Psoas muscle (tissue), 8 donors: ENCODE measurements around the gene KERA. TPM values are rescaled to one million over a fixed set of nuclear protein-coding genes. Genes with fewer than 3 reads are reported as not detected.

Experiments used
- ATAC-seq, 4 donors: fragments of 200-7000 bp; cut with Tn5 transposase; one replicate each; pipeline ENCODE4 v1.9.1; 2020; ENCODE audit warnings: moderate library complexity in 3 of 4, mild to moderate bottlenecking in 2 of 4
- DNase-seq, 2 donors: peaks; one replicate each; pipeline ENCODE4 v3.0.0-alpha.2; 2020
- H3K27ac ChIP-seq: fragments of 200-600 bp; one replicate; pipeline ENCODE4 v1.8.0; 2022
- H3K27me3 ChIP-seq, 3 donors: fragments of 200-600 bp in 1 of 3; one replicate each; pipeline versions ENCODE4 v1.6.1 to v1.8.0; 2013 to 2022; ENCODE audit warnings: low read length in 2 of 3, mild to moderate bottlenecking in 2 of 3, moderate library complexity in 1 of 3; ENCODE audit not compliant: insufficient read depth in 3 of 3
- H3K36me3 ChIP-seq, 2 donors: fragments of 200-600 bp in 1 of 2; one replicate each; pipeline versions ENCODE4 v1.6.1 to v1.8.0; 2013 to 2022; ENCODE audit warnings: low read depth in 1 of 2, mild to moderate bottlenecking in 1 of 2, moderate library complexity in 1 of 2; ENCODE audit not compliant: insufficient read depth in 1 of 2
- H3K4me1 ChIP-seq: fragments of 200-600 bp; one replicate; pipeline ENCODE4 v1.8.0; 2022
- H3K4me3 ChIP-seq: fragments of 200-600 bp; one replicate; pipeline ENCODE4 v1.8.0; 2022; ENCODE audit warnings: mild to moderate bottlenecking
- H3K9me3 ChIP-seq: fragments of 200-600 bp; one replicate; pipeline ENCODE4 v1.8.0; 2022
- CTCF ChIP-seq: fragments of 200-600 bp; IDR thresholded peaks from one replicate; pipeline ENCODE4 v1.8.0; 2022; ENCODE audit warnings: antibody characterized with exemption
- WGBS, 3 donors: extraction: QIAGEN DNeasy Blood & Tissue Kit; methylation state at CpG; one replicate each; pipeline versions ENCODE4 v1.1.6 to v1.1.7; 2013; 5-methylcytosine and 5-hydroxymethylcytosine counted together
- intact Hi-C, 2 donors: fragments of 100-400 bp; cut with DNase I; formaldehyde crosslinking; loops; one replicate each; pipeline versions ENCODE4 v1.11.0 to v1.14.2; 2022
- polyA plus RNA-seq, 3 donors: library from polyadenylated mRNA; stranded (reverse); fragments of 200-250 nt; gene quantifications; one replicate each; pipeline ENCODE4 v1.2.3, GENCODE V29; 2013
- total RNA-seq, 4 donors: library from RNA; stranded (reverse); fragmentation: NEBNext Ultra II Directional in 2 of 4; extraction: Animal tissue kit (Norgen Biotek cat#: 25700) in 2 of 4; gene quantifications; one replicate each; pipeline versions ENCODE4 v1.2.1 to v1.2.4, GENCODE V29; 2021 to 2023
- donor health status: healthy with polysubstance abuse.
- donor health status: DM: no; HTN: no; CAD: no; lungs with moderate emphysema.
- donor health status: Bipolar disorder and iron deficiency.
- donor health status: healthy.
- donor health status: DM: yes; HTN: yes; CAD: no.
- donor health status: DM: no; HTN: no; CAD: no.
- donor health status: DM: no; HTN: no; CAD: no.
- donor health status: DM: yes; HTN: yes; CAD: no.

KERA gene
- total and polyA plus RNA-seq, 7 donors: 0.17 TPM; not detected in 6

DNA sequence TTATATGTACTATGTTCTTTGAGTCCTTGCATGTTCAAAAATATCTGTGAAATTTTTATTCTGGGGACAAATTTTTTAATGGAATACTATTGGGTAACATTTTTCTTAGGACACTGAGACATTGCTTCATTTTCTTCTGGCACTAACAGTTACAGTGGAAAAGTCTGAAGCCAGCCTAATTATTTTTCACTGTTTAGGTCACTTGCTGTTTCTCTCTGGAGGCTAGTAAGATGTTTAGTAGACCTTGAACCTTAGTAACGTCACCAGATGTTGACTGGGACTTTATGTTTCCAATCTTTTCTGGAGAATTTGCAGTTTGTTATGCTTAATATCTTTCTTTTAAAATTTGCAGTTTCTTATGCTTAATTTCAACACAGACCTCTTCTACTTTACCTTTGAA, 40.8 kb downstream of the KERA start:
- peak in 1 of 4 donors; percentile 63 for ATAC-seq
- Histone ChIP-seq H3K4me3 (no peak overlapping the region), H3K27me3 (no peaks in the 10 kb centered on the region), H3K36me3 (no peaks in the 10 kb centered on the region), H3K27ac (no peak overlapping the region), H3K4me1 (no peaks in the 10 kb centered on the region), H3K9me3 (no peaks in the 10 kb centered on the region)
- DNase-seq: no peak
- TF ChIP-seq CTCF: no peak
- intact Hi-C loops: no loop called here
- WGBS, 3 donors: 38 to 77% (median 53%) methylated on average over 1 of the region's 1 CpG

DNA sequence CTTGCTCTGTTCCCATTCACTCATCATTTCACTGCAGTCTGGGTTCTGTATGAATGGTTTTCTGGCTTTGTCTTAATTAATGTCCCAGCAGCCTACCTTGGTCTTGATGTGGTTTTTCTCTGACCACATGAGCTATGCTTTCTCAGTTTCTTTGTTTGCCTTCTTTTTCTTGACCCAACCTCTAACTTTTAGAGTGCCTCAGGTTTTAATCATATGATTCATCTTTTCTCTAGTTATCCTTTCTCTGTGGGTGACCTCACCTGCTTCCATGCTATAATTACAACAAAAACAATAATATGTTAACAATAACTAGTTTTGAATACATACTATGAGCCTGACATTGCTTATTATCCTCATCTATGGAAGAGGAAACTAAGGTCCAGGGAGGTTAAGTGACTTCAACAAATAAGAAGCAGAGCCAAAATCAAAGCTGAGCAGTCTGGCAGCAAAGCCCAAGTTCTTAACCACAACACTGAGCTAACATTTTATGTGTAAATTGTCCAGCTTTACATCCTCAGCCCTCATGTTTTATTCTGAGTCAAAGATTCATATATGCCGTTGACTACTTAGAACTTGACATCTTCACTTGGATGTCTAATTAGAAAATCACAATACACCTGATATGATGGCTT, 48.4 kb downstream of the KERA start:
- Histone ChIP-seq H3K36me3 (no peaks in the 10 kb centered on the region), H3K27me3 (no peaks in the 10 kb centered on the region), H3K27ac (no peak overlapping the region), H3K9me3 (no peaks in the 10 kb centered on the region), H3K4me1 (no peaks in the 10 kb centered on the region), H3K4me3 (no peak overlapping the region)
- ATAC-seq (no peak), DNase-seq (no peak)
- intact Hi-C loops: no loop called here
- 45 to 53% (median 53%) methylated on average over 1 of the region's 1 CpG for WGBS, 3 donors
- TF ChIP-seq CTCF: no peak

- Histone ChIP-seq H3K36me3 (no peaks in the 10 kb centered on the region), H3K4me1 (no peaks in the 10 kb centered on the region), H3K4me3 (no peak overlapping the region), H3K27me3 (no peaks in the 10 kb centered on the region), H3K9me3 (no peaks in the 10 kb centered on the region), H3K27ac (no peak overlapping the region)
- intact Hi-C loops: no loop called here
- DNase-seq: no peak
- no peak for ATAC-seq
- TF ChIP-seq CTCF: no peak
- WGBS, 3 donors: 84 to 92% (median 89%) methylated on average over 2 of the region's 2 CpGs
Observed at GRCh38 chr12:91007531-91008290, 50.1 kb downstream of the KERA start.

DNA sequence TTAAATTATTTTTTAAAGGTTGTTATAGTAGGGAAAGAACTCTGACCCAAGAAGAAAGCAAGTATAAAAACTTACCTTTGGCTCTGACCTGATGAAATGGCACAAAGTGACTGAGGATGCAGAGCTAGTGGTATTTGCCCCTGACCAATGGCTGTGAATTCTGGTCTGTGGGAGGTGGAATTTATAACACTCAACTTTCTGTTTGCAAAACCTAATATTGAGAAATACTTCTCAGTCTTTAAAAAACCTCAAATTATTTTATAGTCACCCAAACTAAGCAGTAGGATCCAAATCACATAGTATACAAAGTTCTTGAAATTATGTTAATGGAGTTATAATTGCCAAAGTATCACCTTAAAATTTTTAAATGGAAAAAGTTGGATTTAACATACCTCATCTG, 53.0 kb downstream of the KERA start, which contains the start of gene EPYC:
Gene EPYC, minus strand, starts transcription at position 101 of the 400 bp plus-strand sequence. CDS start 2,407 bp downstream, outside the sequence.
- ATAC-seq (no peak), DNase-seq (no peak)
- Histone ChIP-seq H3K27me3 (no peaks in the 10 kb centered on the region), H3K27ac (no peak within 1 kb of the TSS), H3K9me3 (no peaks in the 10 kb centered on the region), H3K4me3 (no peak within 1 kb of the TSS), H3K36me3 (no peaks in the 10 kb centered on the region), H3K4me1 (no peaks in the 10 kb centered on the region)
- intact Hi-C loops: no loop called here
- TF ChIP-seq CTCF: no peak
